Upper lobe of left lung (tissue), 4 donors: ENCODE measurements around the gene MAPK14.

Source experiments
- CTCF ChIP-seq, 6 experiments: fragments of 450-650 bp in 4 of 6; fragments of 200-600 bp in 2 of 6; sonication (generic) in 2 of 6; IDR thresholded peaks; one replicate each; pipeline ENCODE4 v1.5.1; 2016 to 2019; ENCODE audit warnings: antibody characterized with exemption in 6 of 6
- POLR2A ChIP-seq, 4 donors: fragments of 450-650 bp; IDR thresholded peaks; one replicate each; pipeline ENCODE4 v1.5.1; 2016 to 2017; ENCODE audit warnings: antibody characterized with exemption in 4 of 4, mild to moderate bottlenecking in 2 of 4

GRCh38 chr6:36061236-36061635, 33.6 kb downstream of the MAPK14 start:
- TF ChIP-seq CTCF (IDR thresholded peaks at IDR 0.05), result no peak
- no peak for TF ChIP-seq POLR2A (IDR thresholded peaks at IDR 0.05)
